Panc1 (cell line): ENCODE results near the gene FAM193A. TPM values are rescaled to one million over a fixed set of nuclear protein-coding genes. Genes with fewer than 3 reads are reported as not detected.
A peak's percentile ranks its signal among the peaks of the same experiment; 100 is the strongest.

Experiments
- ATAC-seq: fragments of 200-7000 bp; cut with Tn5 transposase; 2 replicates; pipeline ENCODE4 v1.9.1; 2020; ENCODE audit warnings: mild to moderate bottlenecking, moderate library complexity
- BruUV-seq: library from RNA; stranded (reverse); fragments of 400-500 nt; replicated peaks from 2 replicates; lab custom pipeline; 2021; lab: Mats Ljungman, UMichigan
- CTCF ChIA-PET: fragments of 300-600 bp; sonication (Branson Sonifier 250); formaldehyde crosslinking; loops from one replicate; lab custom pipeline; 2022; ENCODE audit warnings: antibody characterized with exemption; lab: Charles Lee
- POLR2A ChIA-PET: fragments of 300-600 bp; sonication (Branson Sonifier 250); formaldehyde crosslinking; loops from one replicate; lab custom pipeline; 2022; ENCODE audit warnings: antibody characterized with exemption; lab: Charles Lee
- DNase-seq: peaks from one replicate; pipeline ENCODE4 v3.0.0-alpha.2; 2010; ENCODE audit warnings: low read depth, low spot score
- H3K27ac ChIP-seq: 2 replicates; pipeline ENCODE4 v1.5.1; 2011; ENCODE audit warnings: mild to moderate bottlenecking, low read length, inconsistent platforms
- H3K27me3 ChIP-seq: fragments of 200-500 bp; sonication (Bioruptor generic); 2 replicates; pipeline ENCODE4 v1.6.0; 2014; ENCODE audit warnings: low read length, inconsistent platforms; ENCODE audit not compliant: control insufficient read depth, insufficient read depth
- H3K36me3 ChIP-seq: fragments of 200-500 bp; sonication (Bioruptor generic); 2 replicates; pipeline ENCODE4 v1.5.1; 2014; ENCODE audit warnings: inconsistent platforms, mild to moderate bottlenecking, low read length, moderate library complexity; ENCODE audit not compliant: control insufficient read depth, insufficient read depth
- H3K4me1 ChIP-seq: 2 replicates; pipeline ENCODE4 v1.5.1; 2011; ENCODE audit warnings: inconsistent platforms, mild to moderate bottlenecking, low read length, moderate library complexity; ENCODE audit not compliant: control insufficient read depth, insufficient read depth
- H3K4me3 ChIP-seq, 2 experiments: 2 replicates each; pipeline ENCODE4 v1.5.1; 2011 to 2012; ENCODE audit warnings: low read depth in 2 of 2, low read length in 2 of 2, mild to moderate bottlenecking in 2 of 2, inconsistent platforms in 1 of 2, moderate library complexity in 1 of 2
- H3K9me3 ChIP-seq: fragments of 200-500 bp; sonication (Bioruptor generic); 2 replicates; pipeline ENCODE4 v1.5.1; 2014; ENCODE audit warnings: low read depth, mild to moderate bottlenecking, inconsistent platforms, low read length, moderate library complexity; ENCODE audit not compliant: control insufficient read depth, insufficient read depth
- POLR2AphosphoS5 ChIP-seq: IDR thresholded peaks from 2 replicates; pipeline ENCODE4 v1.6.1; 2012; ENCODE audit warnings: mild to moderate bottlenecking, low read depth, low read length, moderate library complexity
- SIN3A ChIP-seq: IDR thresholded peaks from 2 replicates; pipeline ENCODE4 v1.6.1; 2012; ENCODE audit warnings: low read depth, mild to moderate bottlenecking, low read length, moderate library complexity, borderline replicate concordance; ENCODE audit not compliant: insufficient read depth
- TCF7L2 ChIP-seq: IDR thresholded peaks from 2 replicates; pipeline ENCODE4 v1.6.1; 2011; ENCODE audit warnings: mild to moderate bottlenecking, low read depth, low read length, inconsistent platforms
- in situ Hi-C: cut with HindIII; loops from 2 replicates; pipeline ENCODE4 v1.10.0; 2016; ENCODE audit warnings: low sequenced_read_pairs, low pct_unique_long_range_greater_than_20kb
- intact Hi-C: fragments of 100-400 bp; cut with micrococcal nuclease; formaldehyde crosslinking; loops from one replicate; pipeline ENCODE4 v1.10.0; 2022; ENCODE audit not compliant: unreplicated experiment
- total RNA-seq: library from RNA; stranded (reverse); gene quantifications from one replicate; pipeline ENCODE4 v1.2.1, GENCODE V29; 2021; ENCODE audit not compliant: unreplicated experiment
- TF ChIP-seq, protein P1 (sequence below), 2 experiments: IDR thresholded peaks; 2 replicates each; pipeline ENCODE4 v1.6.1; 2011 to 2012; ENCODE audit warnings: low read depth in 2 of 2, control low read depth in 1 of 2, low read length in 1 of 2, mild to moderate bottlenecking in 1 of 2, moderate library complexity in 1 of 2; ENCODE audit not compliant: insufficient read depth in 1 of 2
- TF ChIP-seq, protein P2 (sequence below): fragments of 450-650 bp; IDR thresholded peaks from 2 replicates; pipeline ENCODE4 v1.5.1; 2017; ENCODE audit warnings: mild to moderate bottlenecking

FAM193A gene
- total RNA-seq, 1 experiment from 2014 or later = 25.7 TPM

DNA sequence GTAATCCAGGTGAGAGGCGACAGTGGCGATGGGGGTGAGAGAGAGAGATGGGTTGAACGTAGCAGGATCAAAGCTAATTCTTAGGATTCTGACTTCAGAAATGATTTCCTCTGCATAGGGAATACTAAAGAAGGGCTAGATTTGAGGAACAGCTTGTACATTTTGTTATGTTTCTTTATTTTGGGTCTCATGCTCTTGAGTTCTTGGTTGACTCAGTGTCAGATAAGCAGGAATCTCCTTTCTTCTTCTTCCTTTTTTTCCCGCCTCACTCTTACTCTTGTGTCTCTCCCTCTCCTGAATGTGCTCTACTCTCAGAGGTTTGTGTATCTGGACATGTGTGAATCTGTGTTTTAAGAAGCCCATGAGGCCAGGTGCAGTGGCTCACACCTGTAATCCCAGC lies 36.4 kb downstream of the FAM193A start:
- no peaks in the 10 kb centered on the region; the same call in 1 of the 2 replicates for H3K36me3 ChIP-seq
- no peak overlapping the region for H3K4me3 ChIP-seq
- no peak overlapping the region for H3K27ac ChIP-seq
- no peak for ATAC-seq
- ChIA-PET POLR2A (no interaction called here), CTCF (no interaction called here)
- intact Hi-C loops = no loop called here
- H3K9me3 ChIP-seq = no peaks in the 10 kb centered on the region
- no peaks in the 10 kb centered on the region for H3K4me1 ChIP-seq
- DNase-seq = no peak
- no TSS peak for BruUV-seq
- H3K27me3 ChIP-seq = no peaks in the 10 kb centered on the region
- in situ Hi-C loops = no loop called here
- TF ChIP-seq, protein P1, sequence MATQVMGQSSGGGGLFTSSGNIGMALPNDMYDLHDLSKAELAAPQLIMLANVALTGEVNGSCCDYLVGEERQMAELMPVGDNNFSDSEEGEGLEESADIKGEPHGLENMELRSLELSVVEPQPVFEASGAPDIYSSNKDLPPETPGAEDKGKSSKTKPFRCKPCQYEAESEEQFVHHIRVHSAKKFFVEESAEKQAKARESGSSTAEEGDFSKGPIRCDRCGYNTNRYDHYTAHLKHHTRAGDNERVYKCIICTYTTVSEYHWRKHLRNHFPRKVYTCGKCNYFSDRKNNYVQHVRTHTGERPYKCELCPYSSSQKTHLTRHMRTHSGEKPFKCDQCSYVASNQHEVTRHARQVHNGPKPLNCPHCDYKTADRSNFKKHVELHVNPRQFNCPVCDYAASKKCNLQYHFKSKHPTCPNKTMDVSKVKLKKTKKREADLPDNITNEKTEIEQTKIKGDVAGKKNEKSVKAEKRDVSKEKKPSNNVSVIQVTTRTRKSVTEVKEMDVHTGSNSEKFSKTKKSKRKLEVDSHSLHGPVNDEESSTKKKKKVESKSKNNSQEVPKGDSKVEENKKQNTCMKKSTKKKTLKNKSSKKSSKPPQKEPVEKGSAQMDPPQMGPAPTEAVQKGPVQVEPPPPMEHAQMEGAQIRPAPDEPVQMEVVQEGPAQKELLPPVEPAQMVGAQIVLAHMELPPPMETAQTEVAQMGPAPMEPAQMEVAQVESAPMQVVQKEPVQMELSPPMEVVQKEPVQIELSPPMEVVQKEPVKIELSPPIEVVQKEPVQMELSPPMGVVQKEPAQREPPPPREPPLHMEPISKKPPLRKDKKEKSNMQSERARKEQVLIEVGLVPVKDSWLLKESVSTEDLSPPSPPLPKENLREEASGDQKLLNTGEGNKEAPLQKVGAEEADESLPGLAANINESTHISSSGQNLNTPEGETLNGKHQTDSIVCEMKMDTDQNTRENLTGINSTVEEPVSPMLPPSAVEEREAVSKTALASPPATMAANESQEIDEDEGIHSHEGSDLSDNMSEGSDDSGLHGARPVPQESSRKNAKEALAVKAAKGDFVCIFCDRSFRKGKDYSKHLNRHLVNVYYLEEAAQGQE (IDR thresholded peaks at IDR 0.05; ENCODE audit: insufficient read depth in 1 of 2, low read depth in 2 of 2, low read length in 1 of 2) = no peak
- TF ChIP-seq SIN3A (no peak), TCF7L2 (no peak), POLR2AphosphoS5 (no peak)
- TF ChIP-seq, protein P2, sequence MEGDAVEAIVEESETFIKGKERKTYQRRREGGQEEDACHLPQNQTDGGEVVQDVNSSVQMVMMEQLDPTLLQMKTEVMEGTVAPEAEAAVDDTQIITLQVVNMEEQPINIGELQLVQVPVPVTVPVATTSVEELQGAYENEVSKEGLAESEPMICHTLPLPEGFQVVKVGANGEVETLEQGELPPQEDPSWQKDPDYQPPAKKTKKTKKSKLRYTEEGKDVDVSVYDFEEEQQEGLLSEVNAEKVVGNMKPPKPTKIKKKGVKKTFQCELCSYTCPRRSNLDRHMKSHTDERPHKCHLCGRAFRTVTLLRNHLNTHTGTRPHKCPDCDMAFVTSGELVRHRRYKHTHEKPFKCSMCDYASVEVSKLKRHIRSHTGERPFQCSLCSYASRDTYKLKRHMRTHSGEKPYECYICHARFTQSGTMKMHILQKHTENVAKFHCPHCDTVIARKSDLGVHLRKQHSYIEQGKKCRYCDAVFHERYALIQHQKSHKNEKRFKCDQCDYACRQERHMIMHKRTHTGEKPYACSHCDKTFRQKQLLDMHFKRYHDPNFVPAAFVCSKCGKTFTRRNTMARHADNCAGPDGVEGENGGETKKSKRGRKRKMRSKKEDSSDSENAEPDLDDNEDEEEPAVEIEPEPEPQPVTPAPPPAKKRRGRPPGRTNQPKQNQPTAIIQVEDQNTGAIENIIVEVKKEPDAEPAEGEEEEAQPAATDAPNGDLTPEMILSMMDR = no peak

DNA sequence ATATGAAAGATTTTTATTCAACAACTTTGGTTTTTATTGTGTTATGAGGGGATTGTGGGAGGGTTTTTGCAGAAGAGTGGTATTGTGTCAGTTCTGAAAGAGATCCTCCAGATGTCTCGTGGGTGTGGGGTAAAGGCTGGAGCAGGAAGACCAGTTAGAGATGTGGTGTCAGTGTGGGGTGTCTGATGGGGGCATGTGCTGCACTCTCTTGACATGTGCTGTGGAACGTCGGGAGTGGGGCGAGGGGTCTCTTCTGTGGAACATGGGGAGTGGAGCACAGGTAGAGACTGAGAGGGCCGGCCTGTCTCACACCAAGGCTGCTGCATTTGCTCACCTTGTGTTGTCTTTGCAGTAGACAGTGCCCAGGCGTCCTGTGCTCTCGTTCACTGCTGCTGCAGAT lies 37.6 kb downstream of the FAM193A start:
- DNase-seq (no peak), ATAC-seq (peak; percentile 31; the same call in 1 of the 2 replicates)
- TF ChIP-seq SIN3A (no peak), POLR2AphosphoS5 (no peak), TCF7L2 (no peak)
- TF ChIP-seq, protein P2 = no peak
- H3K27ac ChIP-seq = no peak overlapping the region
- H3K27me3 ChIP-seq = no peaks in the 10 kb centered on the region
- ChIA-PET POLR2A (no interaction called here), CTCF (no interaction called here)
- H3K4me1 ChIP-seq = no peaks in the 10 kb centered on the region
- H3K36me3 ChIP-seq = no peaks in the 10 kb centered on the region; the same call in 1 of the 2 replicates
- in situ Hi-C loops (no loop called here), intact Hi-C loops (no loop called here)
- no peak overlapping the region for H3K4me3 ChIP-seq
- no TSS peak for BruUV-seq
- H3K9me3 ChIP-seq = no peaks in the 10 kb centered on the region
